Midbrain (tissue), 1 donor: ENCODE data around the gene MARCO.
"Not testable (repeated sequence)": the region's sequence is repeated elsewhere in the genome, so short reads cannot be mapped to it uniquely, and the experiment has no call there.

Experiments used
- DNase-seq: peaks from one replicate; lab custom pipeline; 2025; lab: John Stamatoyannopoulos, UW

The MARCO gene

DNA sequence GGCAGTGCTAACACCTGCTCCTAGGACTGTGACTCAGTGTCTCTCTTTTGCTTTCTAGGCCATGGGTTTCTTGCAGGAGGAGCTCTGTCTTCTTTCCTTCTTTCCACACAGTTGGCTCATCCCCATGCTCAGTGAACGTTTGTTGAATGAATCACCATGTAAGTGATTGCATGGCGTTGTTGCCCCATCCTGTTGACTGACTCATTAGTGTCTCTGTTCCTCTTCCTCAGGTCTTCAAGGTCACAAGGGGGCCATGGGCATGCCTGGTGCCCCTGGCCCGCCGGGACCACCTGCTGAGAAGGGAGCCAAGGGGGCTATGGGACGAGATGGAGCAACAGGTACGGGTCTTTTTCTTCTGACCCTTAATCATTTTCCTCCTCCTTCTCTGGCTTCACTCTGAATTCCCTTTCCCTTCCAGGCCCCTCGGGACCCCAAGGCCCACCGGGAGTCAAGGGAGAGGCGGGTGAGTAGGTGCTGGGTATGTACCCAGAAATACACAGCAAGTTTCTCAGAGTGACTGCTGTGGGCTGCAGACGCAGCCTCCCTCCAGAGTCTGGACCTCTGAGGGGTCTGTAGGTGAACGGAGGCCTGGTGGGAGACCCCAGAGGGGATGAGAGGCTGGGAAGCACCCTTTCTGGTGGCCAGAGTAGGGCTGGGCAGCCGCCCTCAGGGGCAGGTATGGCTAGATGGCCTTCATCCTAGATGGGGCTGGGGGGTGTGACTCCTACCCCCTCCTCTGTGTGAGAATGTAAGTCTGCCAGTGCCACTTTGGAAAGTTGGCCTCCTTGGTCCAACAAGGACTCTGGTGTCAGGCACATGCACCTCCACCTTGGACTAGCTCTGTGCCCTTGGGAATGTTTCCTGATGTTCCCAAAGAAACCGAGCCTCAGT, 32.4 kb downstream of the MARCO start:
- no peak for DNase-seq

DNA sequence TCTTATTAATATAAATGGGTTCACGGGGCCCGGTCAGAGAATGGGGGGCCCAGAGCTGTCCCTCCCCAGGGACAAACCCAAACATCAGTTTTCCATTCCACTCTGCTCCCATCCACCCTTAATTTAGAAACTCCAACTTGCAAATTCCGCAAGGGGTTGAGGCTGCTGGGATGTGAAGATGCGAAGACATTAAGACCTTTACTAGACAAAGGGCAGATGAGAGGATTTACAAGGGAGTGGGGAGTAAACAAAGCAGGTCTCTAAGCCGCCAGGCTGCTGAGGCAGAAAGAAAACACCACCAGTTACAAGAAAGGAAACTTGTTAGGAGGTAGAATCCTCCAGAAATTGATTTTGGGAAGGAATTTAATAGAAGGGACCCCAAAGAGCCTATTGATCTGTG, 33.1 kb downstream of the MARCO start:
- no peak for DNase-seq

- no peak for DNase-seq
Observed at GRCh38 chr2:118978064-118978463, 36.1 kb downstream of the MARCO start.

DNA sequence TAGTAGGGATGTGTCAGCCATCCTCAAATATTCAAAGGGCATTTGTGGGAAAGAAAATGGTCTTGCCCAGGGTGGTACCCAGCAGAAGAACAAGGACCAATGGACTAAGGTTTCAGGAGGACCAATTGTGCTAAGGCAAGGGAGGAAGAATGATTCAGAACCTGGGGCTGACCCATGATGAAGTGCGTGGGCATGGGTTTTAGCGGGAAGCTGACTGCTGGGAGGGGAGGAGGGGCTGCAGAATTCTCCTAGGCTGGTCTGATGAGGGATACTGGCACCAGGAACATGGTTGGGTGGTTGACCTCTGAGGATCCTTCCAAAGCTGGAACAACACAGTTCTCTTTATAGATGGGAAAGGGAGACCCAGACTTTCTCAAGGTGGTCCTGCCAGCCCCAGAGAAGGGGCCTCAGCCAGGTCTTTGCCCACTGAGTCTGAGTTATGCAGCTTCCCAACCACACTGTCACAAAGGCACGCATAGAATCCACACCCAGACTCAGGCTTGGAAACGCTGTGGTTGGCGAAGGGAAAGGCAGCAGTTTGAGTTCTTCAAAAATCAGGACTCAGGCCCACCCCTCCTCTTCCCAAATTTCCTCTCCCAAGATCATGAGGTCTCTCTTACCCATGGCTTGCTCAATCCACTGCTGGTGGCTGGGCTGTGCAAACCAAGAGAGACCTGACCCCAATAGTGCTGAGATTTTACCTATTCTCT, 37.3 kb downstream of the MARCO start:
- no peak for DNase-seq

- no peak for DNase-seq
Observed at GRCh38 chr2:118980022-118980421, 38.0 kb downstream of the MARCO start.

DNA sequence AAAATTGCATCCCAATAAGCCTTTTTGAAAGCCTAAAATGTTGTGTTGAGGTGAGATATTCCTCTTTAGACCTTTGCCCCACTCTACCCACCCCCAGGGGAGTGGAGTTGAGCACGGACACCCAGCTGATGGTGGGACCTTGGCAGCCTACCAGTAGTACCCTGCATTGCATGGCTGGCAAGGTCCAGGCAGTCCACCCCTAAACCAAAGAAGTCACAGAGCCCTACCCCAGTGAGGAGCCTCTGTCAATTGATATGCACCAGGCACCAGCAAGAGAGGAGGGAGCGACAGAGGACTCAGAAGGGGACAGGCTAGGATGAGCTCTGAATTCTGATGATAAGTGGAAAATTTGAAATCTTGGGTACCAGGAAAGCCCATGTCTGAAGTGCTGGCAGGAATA, 38.6 kb downstream of the MARCO start:
- DNase-seq, result no peak

DNA sequence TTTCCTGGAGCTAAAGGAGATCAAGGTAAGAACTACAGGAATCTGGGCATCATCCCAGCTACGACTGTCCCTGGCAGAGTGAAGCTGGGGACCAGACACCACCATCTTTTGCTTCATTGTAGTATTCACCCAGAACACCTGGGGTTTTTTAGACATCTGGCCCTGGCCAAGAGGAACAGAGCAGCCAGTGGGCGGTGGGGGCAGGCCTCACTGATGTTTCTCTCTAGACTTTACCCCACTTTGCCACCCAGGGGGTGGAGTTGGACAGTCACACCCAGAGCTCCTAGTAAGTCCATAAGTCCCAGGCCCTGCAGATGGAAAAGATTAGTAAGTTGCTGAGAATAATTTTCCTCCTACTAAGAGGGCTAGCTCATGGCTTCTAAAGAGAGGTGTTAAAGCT, 39.6 kb downstream of the MARCO start:
- no peak for DNase-seq

DNA sequence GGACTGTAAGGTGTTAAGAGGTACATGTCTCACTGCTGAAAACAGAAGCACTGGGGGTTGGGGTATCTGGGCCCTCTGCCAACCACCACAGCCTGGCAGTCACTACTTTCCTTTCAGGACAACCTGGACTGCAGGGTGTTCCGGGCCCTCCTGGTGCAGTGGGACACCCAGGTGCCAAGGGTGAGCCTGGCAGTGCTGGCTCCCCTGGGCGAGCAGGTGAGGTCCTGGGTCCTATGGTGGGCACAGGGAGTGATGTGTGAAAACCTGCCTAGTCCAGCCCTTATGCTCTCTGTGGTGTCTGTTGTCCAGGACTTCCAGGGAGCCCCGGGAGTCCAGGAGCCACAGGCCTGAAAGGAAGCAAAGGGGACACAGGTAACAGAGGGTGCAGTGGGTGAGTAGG, 40.0 kb downstream of the MARCO start:
- no peak for DNase-seq

DNA sequence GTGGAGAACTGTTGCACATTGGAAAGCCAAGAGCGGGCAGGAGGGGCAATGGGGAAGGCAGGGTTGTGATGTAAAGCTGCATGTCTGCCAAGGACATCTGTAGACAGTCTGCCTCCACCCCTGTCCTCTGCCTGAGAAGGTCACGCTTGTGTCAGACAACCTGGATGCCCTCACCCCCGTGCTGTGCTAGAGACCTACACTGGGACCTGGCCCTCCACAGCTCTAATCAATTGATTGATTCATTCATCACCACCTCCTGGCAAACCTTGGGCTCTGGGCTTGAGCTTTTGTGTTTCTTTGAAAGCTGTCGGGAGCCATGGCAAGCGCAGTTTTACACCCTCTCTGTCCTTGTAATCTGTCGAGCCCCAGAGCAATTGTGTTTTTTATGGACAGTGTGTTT, 41.1 kb downstream of the MARCO start:
- no peak for DNase-seq

DNA sequence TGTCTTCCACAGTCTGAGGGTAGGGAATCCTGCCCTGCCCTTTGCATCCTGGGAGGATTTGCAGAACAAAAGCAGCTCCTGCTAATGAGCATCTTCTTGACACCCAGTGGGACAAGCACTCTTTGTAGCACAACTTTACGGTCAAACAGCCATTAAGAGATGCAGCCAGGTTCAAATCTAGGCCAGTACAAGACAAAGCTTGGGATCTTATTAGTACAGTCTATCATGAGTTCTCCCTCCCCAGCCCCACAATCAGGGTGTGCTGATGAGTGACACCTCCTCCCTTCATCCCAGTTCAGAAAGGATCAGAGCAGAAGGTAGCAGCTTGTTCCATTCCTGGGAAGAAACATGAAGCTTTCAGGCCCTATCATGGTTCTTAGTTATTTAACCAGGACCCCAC, 41.9 kb downstream of the MARCO start:
- no peak for DNase-seq

- no peak for DNase-seq
Observed at GRCh38 chr2:118986738-118987137, 44.7 kb downstream of the MARCO start.

- no peak for DNase-seq
Observed at GRCh38 chr2:118987886-118988285, 45.9 kb downstream of the MARCO start.

GRCh38 chr2:118988706-118989105, 46.7 kb downstream of the MARCO start:
- DNase-seq, result no peak

DNA sequence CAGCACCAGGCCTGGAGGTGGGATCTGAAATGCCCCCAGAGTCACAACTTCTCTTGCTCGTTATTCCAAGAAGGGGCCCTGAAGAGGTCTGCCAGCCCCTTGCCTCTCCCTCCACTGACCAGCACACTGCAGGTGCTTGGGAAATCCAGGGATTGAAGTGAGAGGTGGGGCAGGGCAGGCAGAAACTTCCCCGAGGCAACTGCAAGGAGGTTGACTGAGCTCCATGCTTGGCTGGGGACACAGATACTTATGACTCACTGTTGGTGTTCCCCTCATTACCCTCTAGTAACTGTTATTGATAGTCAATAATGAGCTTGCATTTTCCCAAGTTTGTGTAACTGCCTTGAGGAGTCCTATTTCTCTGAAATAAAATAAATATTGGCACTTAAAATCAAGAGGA, 47.5 kb downstream of the MARCO start:
- no peak for DNase-seq

DNA sequence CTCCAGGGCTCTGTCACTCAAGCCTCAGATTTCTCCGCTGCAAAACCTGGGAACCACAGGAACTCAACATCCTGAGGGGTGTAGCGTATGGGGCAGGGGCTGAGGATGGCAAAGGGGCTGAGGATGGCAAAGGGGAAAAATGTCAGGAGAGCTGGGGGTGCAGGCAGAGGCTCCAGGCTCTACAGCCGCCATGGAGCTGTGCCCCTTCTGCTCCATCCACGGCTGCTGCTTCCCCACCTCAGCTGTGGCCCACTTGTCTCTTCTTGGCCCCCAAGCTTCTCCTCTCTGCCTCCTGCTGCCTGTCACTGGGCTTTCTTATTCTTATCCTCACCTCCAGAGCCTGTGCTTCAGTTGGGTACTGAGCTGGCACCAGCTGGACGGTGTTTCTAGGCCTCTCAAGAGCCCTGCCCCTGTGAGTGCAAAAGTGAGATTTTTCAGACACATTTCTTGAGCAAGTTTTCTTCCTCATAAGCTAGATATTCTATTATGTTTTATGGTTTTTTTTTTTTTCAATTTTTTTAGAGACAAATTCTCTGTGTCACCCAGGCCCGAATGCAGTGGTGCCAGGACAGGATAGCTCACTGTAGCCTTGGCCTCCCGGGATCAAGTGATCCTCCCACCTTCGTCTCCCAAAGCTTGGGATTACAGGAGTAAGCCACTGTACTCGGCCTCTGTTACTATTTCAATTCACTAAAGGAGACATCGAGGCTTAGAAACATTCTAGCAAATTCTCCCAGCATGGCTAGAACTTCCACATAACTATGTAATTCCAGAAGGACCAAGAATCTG, 49.0 kb downstream of the MARCO start:
- DNase-seq, result no peak

DNA sequence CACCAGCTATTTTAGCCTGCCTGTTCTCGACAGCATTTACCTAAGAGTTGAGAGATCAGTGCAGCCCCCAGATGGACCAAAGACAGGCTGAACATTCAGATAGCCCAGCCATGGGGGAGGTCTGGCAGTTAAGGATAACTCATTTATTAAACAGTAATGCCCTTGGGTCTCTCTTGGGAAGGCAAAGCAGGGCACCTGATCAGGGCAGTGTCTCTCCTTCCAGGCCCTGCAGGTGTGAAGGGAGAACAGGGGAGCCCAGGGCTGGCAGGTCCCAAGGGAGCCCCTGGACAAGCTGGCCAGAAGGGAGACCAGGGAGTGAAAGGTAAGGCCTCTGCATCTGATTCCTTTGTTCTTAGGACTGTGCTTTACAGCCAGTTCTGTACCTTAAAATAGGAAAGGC, 49.6 kb downstream of the MARCO start:
- no peak for DNase-seq

DNA sequence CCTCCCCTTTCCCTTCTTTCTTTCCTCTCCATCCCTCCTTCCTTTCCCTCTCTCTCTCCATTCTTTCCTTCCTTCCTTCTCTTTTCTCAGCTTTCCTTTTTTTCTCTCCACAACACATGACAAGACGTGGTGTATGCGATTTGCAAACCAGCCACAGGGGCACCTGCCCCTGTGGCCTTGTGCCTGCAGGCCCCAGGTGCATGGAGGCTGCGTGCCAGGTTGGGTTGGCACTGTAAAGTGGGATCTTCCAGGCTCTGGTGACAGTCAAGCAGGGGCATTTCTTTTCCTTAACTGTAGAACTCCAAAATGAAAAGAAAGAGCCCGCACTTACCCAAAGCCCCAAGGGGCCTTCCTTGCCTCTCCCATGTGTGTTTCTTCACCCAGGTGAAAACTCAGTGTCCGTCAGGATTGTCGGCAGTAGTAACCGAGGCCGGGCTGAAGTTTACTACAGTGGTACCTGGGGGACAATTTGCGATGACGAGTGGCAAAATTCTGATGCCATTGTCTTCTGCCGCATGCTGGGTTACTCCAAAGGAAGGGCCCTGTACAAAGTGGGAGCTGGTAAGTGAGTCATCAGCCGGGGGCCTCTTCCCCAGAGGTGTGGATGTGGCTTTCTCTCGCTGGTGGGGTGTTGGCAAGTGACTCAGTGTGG, 50.9 kb downstream of the MARCO start:
- DNase-seq, result no peak

DNA sequence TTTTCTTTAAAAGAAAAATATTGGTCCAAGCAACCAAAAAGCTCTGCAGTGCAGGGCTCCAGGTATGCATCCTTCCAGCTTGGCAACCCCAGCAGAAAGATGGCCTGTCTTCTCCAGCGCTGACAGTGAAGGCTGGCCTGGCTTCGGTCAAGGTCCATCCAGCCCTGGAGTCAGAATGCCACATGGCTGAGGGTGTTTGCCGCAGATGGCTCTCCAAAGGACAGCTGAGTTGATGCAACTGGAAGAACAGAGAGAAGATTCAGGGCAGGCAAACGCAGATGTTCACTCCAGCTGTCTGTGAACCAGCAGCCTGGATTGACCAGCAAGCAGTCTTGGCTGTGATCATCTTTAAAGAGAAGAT, 51.4 kb downstream of the MARCO start:
- DNase-seq, result no peak

GRCh38 chr2:118994172-118994700, 52.2 kb downstream of the MARCO start:
- no peak for DNase-seq

DNA sequence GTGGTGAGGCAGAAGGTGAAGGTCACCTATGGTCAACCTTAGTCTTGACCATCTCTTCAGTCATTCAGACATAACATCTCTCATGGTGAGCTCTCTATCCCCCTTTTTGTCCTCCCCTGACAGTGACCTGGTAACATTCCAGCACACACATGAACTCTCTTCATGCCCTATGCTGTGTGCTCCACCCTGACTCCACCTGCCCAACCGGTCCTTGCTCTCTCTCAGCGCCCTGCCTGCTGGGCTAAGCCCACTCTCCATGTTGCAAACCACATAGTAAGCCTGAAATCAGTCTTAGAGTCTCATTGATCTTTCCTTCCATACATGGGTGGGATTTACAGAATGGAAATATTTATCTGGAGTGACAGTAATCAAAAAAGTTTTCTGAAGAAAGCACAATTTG, 52.8 kb downstream of the MARCO start:
- no peak for DNase-seq

DNA sequence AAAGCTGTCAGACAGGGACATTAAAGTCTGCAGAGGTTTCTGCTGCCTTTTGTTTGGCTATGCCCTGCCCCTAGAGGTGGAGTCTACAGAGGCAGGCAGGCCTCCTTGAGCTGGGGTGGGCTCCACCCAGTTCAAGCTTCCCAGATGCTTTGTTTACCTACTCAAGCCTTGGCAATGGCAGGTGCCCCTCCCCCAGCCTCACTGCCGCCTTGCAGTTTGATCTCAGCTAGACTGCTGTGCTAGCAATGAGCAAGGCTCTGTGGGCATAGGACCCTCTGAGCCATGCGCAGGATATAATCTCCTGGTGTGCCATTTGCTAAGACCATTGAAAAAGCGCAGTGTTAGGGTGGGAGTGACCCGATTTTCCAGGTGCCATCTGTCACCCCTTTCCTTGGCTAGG, 61.9 kb downstream of the MARCO start:
- DNase-seq, result not testable (repeated sequence)

DNA sequence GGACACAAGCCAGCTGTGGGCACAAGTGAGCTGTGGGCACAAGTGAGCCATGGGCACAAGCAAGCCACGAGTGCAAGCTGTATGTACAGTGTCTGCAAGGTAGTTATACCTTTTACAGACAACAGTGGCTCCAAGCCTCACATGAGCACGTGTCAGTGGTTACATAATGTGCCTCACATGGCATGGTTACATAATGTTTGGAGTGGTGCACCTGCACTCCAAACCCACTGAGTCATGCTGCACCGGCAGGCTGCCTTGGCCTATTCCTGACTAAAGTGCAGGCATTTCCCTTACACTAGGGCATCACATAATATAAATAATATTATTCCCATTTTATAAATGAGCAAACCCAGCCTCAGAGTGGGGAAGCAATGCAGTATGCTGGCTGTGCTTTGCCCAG, 62.6 kb downstream of the MARCO start:
- DNase-seq, result no peak
